ENCODE data around the gene USP40.

USP40 gene

GRCh38 chr2:233471291-233472035, 95.1 kb downstream of the USP40 start:
- no peak for DNase-seq

- no peak for DNase-seq
These were observed 95.7 kb downstream of the USP40 start for GRCh38 chr2:233470839-233471238.

GRCh38 chr2:233470011-233470687, 96.4 kb downstream of the USP40 start:
- no peak for DNase-seq

- DNase-seq, result no peak
These were observed 97.1 kb downstream of the USP40 start for GRCh38 chr2:233469261-233470010.

GRCh38 chr2:233468741-233469110, 97.9 kb downstream of the USP40 start:
- no peak for DNase-seq

- no peak for DNase-seq
These were observed 98.4 kb downstream of the USP40 start for GRCh38 chr2:233468047-233468740.

GRCh38 chr2:233466991-233467603, 99.5 kb downstream of the USP40 start:
- no peak for DNase-seq

GRCh38 chr2:233464531-233465240, 101.9 kb downstream of the USP40 start:
- DNase-seq, result no peak

- no peak for DNase-seq
These were observed 102.5 kb downstream of the USP40 start for GRCh38 chr2:233464056-233464455.

- DNase-seq, result no peak
These were observed 103.0 kb downstream of the USP40 start for GRCh38 chr2:233463586-233463985.

GRCh38 chr2:233462826-233463470, 103.6 kb downstream of the USP40 start:
- DNase-seq, result no peak

GRCh38 chr2:233462202-233462785, 104.3 kb downstream of the USP40 start:
- no peak for DNase-seq

- no peak for DNase-seq
These were observed 105.1 kb downstream of the USP40 start for GRCh38 chr2:233461481-233461891.

GRCh38 chr2:233460726-233461441, 105.7 kb downstream of the USP40 start:
- DNase-seq, result no peak

- no peak for DNase-seq
These were observed 107.2 kb downstream of the USP40 start for GRCh38 chr2:233459426-233459825.

GRCh38 chr2:233458826-233459225, 107.8 kb downstream of the USP40 start:
- DNase-seq, result no peak

- no peak for DNase-seq
These were observed 108.5 kb downstream of the USP40 start for GRCh38 chr2:233458031-233458610.

GRCh38 chr2:233457356-233457755, 109.2 kb downstream of the USP40 start:
- no peak for DNase-seq

GRCh38 chr2:233456934-233457333, 109.6 kb downstream of the USP40 start:
- DNase-seq, result no peak

GRCh38 chr2:233456111-233456510, 110.5 kb downstream of the USP40 start:
- DNase-seq, result no peak
